Middle frontal gyrus (tissue), 1 donor: ENCODE results near the gene R3HDM2.
A peak's percentile ranks its signal among the peaks of the same experiment; 100 is the strongest.
"Not testable (repeated sequence)": the region's sequence is repeated elsewhere in the genome, so short reads cannot be mapped to it uniquely, and the experiment has no call there.

Source experiments
- DNase-seq: peaks from one replicate; pipeline ENCODE4 v3.0.0-alpha.2; 2015; ENCODE audit warnings: low spot score; ENCODE audit errors: extremely low spot score

The R3HDM2 gene

DNA sequence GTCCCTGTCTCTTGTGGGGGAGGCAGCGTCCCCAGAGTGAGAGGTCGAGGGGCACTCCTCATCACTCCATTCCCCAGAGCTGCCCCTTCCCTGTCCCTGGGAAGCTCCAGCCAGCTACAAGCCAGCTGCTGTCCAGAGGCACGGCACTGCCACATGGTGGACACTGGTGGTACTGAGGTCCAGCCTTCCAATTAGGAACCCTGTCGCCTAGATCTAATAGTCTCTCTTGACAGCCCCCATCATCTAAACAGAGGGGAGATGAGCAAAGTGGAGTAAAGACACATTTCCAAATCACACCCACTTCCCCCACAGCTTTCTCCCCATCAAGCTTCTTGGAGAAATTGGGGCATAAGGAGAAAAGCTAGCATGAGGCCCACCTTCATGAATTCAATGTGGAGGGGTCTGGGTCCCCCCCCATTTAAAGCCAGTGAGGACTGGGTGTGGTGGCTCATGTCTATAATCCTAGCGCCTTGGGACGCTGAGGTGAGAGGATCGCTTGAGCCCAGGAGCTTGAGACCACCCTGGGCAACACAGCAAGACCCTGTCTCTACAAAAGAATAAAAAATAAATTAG is 22.2 kb upstream of the R3HDM2 start:
- DNase-seq = peak; percentile 72

DNA sequence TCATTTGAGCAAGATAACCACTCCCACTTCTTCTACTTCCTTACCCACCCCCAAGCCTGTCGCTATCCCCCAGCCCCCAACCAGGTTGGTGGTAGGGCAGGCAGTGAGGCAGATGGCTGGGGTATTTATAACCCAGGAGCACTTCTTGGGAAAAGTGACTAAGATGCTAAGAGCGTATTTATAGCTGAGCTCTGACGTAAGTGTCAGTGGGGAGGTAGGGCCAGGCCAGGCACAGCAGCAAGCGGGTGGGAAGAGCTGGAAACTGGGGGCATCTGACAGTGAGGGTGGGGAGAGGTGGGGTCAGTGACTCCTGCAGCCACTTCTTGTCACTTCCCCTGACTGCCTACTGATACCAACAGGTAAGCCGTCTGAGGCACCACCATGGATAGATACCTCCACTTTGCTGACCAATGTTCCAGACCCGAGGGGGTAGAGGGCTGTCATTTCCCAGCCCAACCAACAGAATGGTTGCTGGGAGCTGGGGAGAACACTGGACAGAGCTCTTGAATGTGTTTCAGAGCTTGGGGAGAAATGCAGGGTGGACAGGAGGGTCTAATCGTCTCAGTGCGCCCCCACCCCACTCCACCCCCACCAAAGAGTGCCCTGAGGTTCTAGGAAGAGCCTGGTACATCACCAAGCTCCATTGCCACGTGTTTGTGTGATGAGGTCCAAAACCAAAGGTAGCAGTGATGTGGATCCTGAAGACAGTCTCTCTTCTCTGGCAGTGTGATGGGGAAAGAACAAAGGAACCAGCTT is 21.5 kb upstream of the R3HDM2 start:
- peak; percentile 65 for DNase-seq

DNA sequence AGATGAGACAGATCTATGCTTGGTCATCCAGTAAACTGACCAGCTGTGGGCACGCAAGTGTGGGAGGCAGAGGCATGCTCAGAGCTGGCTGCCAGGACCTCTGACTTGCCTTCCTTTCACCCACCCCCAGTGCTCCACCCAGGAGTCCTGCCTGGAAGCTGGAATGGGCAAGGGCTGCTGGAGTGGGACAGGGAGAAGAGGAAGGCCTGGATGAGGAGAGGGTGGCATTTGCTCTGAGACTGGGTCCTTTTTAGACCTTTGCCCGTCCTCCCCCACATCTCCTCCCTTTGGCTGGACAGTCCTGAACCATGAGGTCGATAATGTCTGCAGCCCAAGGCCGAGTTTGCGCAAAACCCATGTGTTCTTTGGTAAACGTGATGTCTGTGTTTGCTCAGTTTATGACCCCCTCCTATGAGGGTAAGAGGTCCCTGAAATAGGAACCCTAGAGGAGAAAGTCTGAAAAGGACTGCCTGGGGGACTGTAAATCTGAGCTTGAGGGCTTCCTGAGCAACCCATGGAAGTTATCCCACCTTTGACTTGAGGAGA is 20.5 kb upstream of the R3HDM2 start:
- no peak for DNase-seq

- DNase-seq = no peak
These were observed 19.2 kb upstream of the R3HDM2 start for GRCh38 chr12:57450057-57450456.

GRCh38 chr12:57449375-57449774 is 18.5 kb upstream of the R3HDM2 start:
- DNase-seq = no peak

GRCh38 chr12:57448669-57449068 is 17.8 kb upstream of the R3HDM2 start:
- DNase-seq = no peak

GRCh38 chr12:57446292-57446960 is 15.6 kb upstream of the R3HDM2 start:
- DNase-seq = no peak

DNA sequence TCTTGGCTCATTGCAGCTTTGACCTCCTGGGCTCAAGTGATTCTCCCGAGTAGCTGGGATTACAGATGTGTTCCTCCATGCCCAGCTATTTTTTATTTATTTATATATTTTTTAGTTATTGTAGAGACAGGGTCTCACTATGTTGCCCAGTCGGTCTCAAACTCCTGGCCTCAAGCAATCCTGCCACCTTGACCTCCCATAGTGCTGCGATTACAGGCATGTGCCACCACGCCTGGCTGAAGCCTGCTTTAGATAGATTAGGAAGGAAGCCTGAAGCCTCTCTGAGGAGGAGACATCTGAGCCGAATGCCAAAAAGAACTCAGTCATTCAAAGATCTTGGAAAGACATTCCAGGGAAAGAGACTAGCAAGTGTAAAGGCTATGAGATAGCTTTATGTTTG is 13.9 kb upstream of the R3HDM2 start:
- no peak for DNase-seq

DNA sequence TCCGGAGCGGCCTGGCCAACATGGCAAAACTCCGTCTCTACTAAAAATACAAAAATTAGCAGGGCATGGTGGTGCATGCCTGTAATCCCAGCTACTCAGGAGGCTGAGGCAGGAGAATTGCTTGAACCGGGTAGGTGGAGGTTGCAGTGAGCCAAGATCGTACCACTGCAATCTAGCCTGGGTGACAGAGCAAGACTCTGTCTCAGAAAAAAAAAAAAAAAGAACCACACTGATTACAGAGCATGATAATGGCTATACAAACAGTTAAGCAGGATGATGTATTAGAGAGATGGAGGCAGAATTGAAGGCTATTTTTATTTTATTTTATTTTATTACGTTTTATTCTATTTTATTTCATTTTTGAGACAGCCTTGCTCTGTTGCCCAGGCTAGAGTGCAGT is 13.5 kb upstream of the R3HDM2 start:
- DNase-seq = not testable (repeated sequence)

GRCh38 chr12:57441846-57442427 is 11.1 kb upstream of the R3HDM2 start:
- no peak for DNase-seq

DNA sequence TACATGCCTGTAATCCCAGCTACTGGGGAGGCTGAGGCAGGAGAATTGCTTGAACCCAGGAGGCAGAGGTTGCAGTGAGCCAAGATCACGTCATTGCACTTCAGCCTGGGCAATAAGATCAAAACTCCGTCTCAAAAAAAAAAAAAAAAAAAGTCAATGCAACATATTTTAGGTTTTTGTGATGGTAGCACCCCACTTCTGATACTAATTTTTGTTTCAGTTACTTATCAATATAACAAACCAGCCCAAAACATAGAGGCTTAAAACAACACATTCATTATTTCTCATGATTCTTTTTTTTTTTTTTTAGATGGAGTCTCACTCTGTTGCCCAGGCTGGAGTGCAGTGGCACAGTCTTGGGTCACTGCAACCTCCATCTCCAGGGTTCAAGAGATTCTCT is 10.6 kb upstream of the R3HDM2 start:
- not testable (repeated sequence) for DNase-seq

- DNase-seq = no peak
These were observed 9.0 kb upstream of the R3HDM2 start for GRCh38 chr12:57439762-57440266.

- no peak for DNase-seq
These were observed 7.6 kb upstream of the R3HDM2 start for GRCh38 chr12:57438400-57438799.

DNA sequence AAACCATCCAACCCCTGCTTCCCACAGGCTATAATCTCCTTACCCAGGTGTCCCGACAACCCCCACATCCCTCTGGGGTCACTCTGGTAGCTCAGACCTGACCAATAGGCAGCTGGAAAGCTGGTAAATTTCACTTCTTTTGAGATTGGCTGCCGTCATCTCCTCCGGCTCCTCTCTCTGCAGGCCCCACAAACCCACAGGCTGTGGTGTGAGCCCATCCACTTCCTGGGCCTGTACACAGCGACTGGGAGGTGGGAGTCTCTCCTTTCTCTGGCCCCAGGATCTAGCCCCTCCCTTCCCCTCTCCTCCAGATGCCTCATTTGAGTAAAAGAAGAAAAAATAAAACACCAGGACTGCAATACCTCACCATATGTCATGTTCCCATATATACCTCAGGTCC is 4.5 kb upstream of the R3HDM2 start:
- no peak for DNase-seq

GRCh38 chr12:57434517-57435223 is 3.8 kb upstream of the R3HDM2 start, which contains the start of gene INHBC:
Gene INHBC (plus strand): TSS chr12:57434784. CDS start chr12:57434887, 103 bp downstream.
- DNase-seq = no peak

DNA sequence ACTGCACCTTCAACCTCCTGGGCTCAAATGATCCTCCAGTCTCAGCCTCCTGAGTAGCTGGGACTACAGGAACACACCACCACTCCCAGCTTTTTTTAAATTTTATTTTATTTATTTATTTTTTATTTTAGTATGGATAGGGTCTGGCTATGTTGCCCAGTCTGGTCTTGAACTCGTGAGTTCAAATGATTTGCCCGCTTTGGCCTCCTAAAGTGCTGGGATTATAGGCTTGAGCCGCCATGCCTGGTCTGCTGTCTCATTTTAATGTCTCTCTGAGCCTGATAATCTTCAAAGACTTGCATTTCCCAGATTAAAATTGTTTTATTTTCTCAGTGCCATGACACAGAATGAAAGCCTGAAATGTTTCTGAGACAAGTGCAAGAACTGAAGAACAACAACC is 2.5 kb upstream of the R3HDM2 start:
- no peak for DNase-seq

- DNase-seq = no peak
These were observed 878 bp upstream of the R3HDM2 start for GRCh38 chr12:57431654-57432188.

- no peak for DNase-seq
These were observed 522 bp downstream of the R3HDM2 start for GRCh38 chr12:57430112-57430930.

DNA sequence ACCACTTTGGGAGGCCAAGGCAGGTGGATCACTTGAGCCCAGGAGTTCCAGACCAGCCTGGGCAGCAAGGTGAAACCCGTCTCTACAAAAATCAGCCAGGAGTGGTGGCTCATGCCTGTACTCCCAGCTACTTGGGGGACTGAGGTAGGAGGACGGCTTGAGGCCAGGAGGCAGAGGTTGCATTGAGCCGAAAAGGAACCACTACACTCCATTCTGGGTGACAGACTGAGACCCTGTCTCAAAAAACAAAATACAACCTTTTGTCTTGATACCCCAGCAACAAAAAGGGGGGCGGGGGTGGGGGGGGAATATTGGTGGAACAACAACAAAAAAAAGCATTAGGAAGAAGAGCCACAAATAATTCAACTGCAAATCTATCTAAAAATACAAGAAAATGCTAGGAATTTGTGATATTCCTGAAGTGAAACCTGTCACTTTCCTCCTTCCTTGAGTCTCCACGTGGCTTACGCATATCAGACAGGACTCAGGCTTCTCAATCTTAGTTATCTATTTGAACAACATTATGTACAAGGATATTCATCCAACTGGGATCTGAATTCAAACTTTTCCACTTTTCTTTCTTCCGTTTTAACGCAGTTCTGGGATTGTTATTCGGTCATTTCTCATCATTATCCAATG is 1.3 kb downstream of the R3HDM2 start:
- DNase-seq = no peak
